Body of pancreas (tissue), 4 donors: Measurements from ENCODE around the gene SOHLH1. TPM values are rescaled to one million over a fixed set of nuclear protein-coding genes. Genes with fewer than 3 reads are reported as not detected.

Experiments used
- ATAC-seq: fragments of 150-250 bp; one replicate; pipeline ENCODE4 v1.9.1; 2016
- DNase-seq, 4 donors: peaks; one replicate each; pipeline ENCODE4 v3.0.0-alpha.2; 2019
- H3K27ac ChIP-seq, 4 donors: fragments of 200-600 bp; sonication (generic); 1 replicate in 3 of 4; 2 replicates in 1 of 4; pipeline versions ENCODE4 v1.5.1 to v1.6.1; 2016 to 2019; ENCODE audit warnings: mild to moderate bottlenecking in 1 of 4, mixed read lengths in 1 of 4, moderate library complexity in 1 of 4
- H3K27me3 ChIP-seq, 2 donors: fragments of 200-600 bp; sonication (generic); one replicate each; pipeline ENCODE4 v1.6.0; 2016; ENCODE audit warnings: mild to moderate bottlenecking in 1 of 2
- H3K36me3 ChIP-seq, 2 donors: fragments of 200-600 bp; sonication (generic); replicated peaks in 1 of 2; 2 replicates each; pipeline ENCODE4 v1.5.1; 2016; ENCODE audit warnings: low read depth in 2 of 2; ENCODE audit not compliant: insufficient read depth in 1 of 2
- H3K4me1 ChIP-seq: fragments of 200-600 bp; sonication (generic); one replicate; pipeline ENCODE4 v1.6.0; 2016
- H3K4me3 ChIP-seq, 2 donors: fragments of 200-600 bp; sonication (generic); 1 replicate in 1 of 2; 2 replicates in 1 of 2; pipeline ENCODE4 v1.5.1; 2016 to 2019
- H3K9me3 ChIP-seq, 3 donors: fragments of 200-600 bp; sonication (generic); 1 replicate in 2 of 3; 2 replicates in 1 of 3; pipeline ENCODE4 v1.5.1; 2016
- CTCF ChIP-seq, 7 experiments: fragments of 450-650 bp in 4 of 7; fragments of 200-600 bp in 3 of 7; sonication (generic) in 3 of 7; IDR thresholded peaks; one replicate each; pipeline ENCODE4 v1.5.1; 2016 to 2019; ENCODE audit warnings: antibody characterized with exemption in 7 of 7
- POLR2A ChIP-seq, 3 donors: fragments of 450-650 bp; IDR thresholded peaks; one replicate each; pipeline ENCODE4 v1.6.1; 2016; ENCODE audit warnings: antibody characterized with exemption in 3 of 3, mild to moderate bottlenecking in 2 of 3
- WGBS, 2 donors: methylation state at CpG; one replicate each; pipeline ENCODE4 v1.1.5; 2017; 5-methylcytosine and 5-hydroxymethylcytosine counted together
- intact Hi-C: fragments of 100-400 bp; cut with DNase I; formaldehyde crosslinking; loops from one replicate; pipeline ENCODE4 v1.15.1; 2023
- total RNA-seq, 2 donors: library from RNA; depleted of rRNA; stranded (reverse); fragments of >200 nt; gene quantifications; one replicate each; pipeline ENCODE4 v1.1.0, GENCODE V29; 2016

SOHLH1 gene
- total RNA-seq, 2 donors from 2014 or later = not detected

GRCh38 chr9:135666534-135667462 is 32.5 kb downstream of the SOHLH1 start:
- intact Hi-C loops = no loop called here
- DNase-seq = no peak
- Histone ChIP-seq H3K36me3 (no peaks in the 10 kb centered on the region), H3K27me3 (no peaks in the 10 kb centered on the region), H3K4me1 (no peaks in the 10 kb centered on the region), H3K9me3 (peaks cover 0 to 12% (median 0%) of the 10 kb centered on the region in 3 donors), H3K27ac (no peak overlapping the region), H3K4me3 (no peak overlapping the region)
- 57 to 65% methylated on average over 14 to 27 of the region's 29 CpGs for WGBS, 2 donors
- ATAC-seq = no peak
- no peak for TF ChIP-seq POLR2A (IDR thresholded peaks at IDR 0.05)
- TF ChIP-seq CTCF (IDR thresholded peaks at IDR 0.05) = no peak

GRCh38 chr9:135665795-135666189 is 33.5 kb downstream of the SOHLH1 start:
- no peak for ATAC-seq
- Histone ChIP-seq H3K27me3 (no peaks in the 10 kb centered on the region), H3K36me3 (no peaks in the 10 kb centered on the region), H3K9me3 (peaks cover 0 to 12% (median 0%) of the 10 kb centered on the region in 3 donors), H3K4me3 (no peak overlapping the region), H3K27ac (no peak overlapping the region), H3K4me1 (no peaks in the 10 kb centered on the region)
- WGBS, 2 donors = 37 to 55% methylated on average over 2 to 10 of the region's 12 CpGs
- intact Hi-C loops = no loop called here
- TF ChIP-seq POLR2A (IDR thresholded peaks at IDR 0.05) (no peak), CTCF (IDR thresholded peaks at IDR 0.05) (no peak)
- no peak for DNase-seq

GRCh38 chr9:135664801-135665794 is 34.2 kb downstream of the SOHLH1 start:
- Histone ChIP-seq H3K27me3 (no peaks in the 10 kb centered on the region), H3K4me3 (no peak overlapping the region), H3K4me1 (no peaks in the 10 kb centered on the region), H3K9me3 (peaks cover 0 to 12% (median 0%) of the 10 kb centered on the region in 3 donors), H3K27ac (no peak overlapping the region), H3K36me3 (no peaks in the 10 kb centered on the region)
- no peak for TF ChIP-seq POLR2A (IDR thresholded peaks at IDR 0.05)
- TF ChIP-seq CTCF (IDR thresholded peaks at IDR 0.05) = no peak
- DNase-seq (no peak), ATAC-seq (no peak)
- WGBS, 2 donors = 67 to 76% methylated on average over 5 to 31 of the region's 32 CpGs
- intact Hi-C loops = no loop called here

GRCh38 chr9:135664266-135664665 is 35.0 kb downstream of the SOHLH1 start:
- peaks cover 0 to 10% (median 0%) of the 10 kb centered on the region in 3 donors for H3K9me3 ChIP-seq
- no peaks in the 10 kb centered on the region for H3K36me3 ChIP-seq
- no peaks in the 10 kb centered on the region for H3K4me1 ChIP-seq
- no peak for TF ChIP-seq CTCF (IDR thresholded peaks at IDR 0.05)
- no peak for TF ChIP-seq POLR2A (IDR thresholded peaks at IDR 0.05)
- H3K4me3 ChIP-seq = no peak overlapping the region
- no peaks in the 10 kb centered on the region for H3K27me3 ChIP-seq
- DNase-seq (no peak), ATAC-seq (no peak)
- intact Hi-C loops = no loop called here
- WGBS, 2 donors = 62 to 69% methylated on average over 10 of the region's 10 CpGs
- no peak overlapping the region for H3K27ac ChIP-seq
